ENCODE measurements around the gene RNASE1.
"Not testable (repeated sequence)": the region's sequence is repeated elsewhere in the genome, so short reads cannot be mapped to it uniquely, and the experiment has no call there.

The RNASE1 gene

DNA sequence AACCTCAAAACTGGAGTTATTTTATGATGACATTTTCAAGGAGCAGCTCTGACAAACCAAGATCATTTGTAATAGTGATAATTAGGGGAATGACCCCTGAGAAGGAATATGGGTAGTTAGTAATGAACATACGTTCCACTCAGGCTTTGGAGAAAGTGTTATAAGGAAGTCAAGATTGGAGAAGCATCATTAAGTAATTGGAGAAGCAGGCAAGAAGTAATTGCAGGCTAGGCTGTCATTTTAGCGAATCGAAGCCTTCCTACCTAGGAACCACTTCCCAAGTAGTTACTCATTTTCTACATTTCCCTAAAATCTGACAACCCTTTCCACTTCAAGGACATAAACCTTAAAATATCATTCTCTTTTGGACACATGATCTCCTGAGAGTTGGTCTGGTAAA is 33.2 kb downstream of the RNASE1 start:
- DNase-seq, result no peak

DNA sequence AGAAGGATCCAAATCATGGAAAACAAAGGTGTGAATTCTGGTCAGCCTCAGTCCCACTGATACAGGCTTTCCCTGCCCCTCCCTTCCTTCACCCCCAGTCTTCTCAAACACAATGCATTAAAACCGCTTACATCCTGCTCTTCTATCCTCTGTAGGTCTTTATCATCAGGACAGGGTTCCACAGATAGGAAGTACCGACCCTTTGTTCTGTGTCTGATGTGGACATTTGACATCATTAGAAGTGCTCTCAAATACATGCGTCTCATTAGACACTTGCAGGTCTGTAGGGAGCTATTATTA is 34.1 kb downstream of the RNASE1 start:
- no peak for DNase-seq

DNA sequence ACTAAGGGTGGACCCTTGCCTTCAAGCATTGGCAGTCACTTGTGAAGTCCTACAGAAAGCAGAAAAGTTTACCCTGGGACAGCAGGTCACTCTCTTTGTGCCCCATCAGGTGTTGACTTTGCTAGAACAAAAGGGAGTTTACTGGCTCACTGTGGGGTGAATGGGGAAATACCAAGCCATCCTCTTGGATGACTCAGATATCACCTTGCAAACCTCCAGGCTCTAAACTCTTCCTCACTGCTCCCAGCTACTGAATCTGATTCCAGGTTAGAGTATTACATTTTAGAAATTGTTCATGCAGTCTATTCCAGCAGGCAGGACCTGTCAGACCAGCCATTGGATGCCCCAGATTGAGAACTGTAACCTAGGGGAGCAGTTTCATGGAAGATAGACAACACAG is 41.7 kb downstream of the RNASE1 start:
- DNase-seq, result no peak

DNA sequence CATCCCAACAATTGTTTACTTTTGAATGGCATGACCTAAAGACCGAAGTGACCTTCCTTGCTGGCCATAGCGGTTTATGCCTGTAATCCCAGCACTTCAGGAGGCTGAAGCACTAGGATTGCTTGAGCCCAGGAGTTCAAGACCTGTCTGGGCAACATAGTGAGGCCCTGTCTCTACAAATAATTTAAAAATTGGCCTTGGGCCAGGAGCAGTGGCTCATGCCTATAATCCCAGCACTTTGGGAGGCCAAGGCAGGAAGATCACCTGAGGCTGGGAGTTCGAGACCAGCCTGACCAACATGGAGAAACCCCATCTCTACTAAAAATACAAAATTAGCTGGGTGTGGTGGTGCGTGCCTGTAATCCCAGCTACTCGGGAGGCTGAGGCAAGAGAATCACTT is 43.2 kb downstream of the RNASE1 start:
- not testable (repeated sequence) for DNase-seq

DNA sequence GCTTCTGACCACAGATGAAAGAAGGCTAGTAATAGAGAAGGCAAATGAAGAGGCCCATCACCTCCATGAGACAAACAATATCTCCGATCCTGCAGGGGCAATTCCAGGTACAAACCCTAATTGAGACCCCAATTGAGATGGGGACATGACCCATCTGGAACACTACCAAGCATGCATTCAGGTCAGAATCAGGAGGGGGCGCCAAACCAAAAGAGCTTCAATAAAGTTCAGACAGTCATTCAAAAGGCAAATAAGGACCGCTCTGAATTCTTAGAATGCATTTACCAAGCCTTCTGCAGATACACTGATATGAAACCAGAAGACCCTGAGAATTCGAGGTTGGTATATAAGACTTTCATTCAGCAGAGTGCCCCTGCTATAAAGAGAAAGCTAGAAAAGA is 44.7 kb downstream of the RNASE1 start:
- DNase-seq, result no peak

DNA sequence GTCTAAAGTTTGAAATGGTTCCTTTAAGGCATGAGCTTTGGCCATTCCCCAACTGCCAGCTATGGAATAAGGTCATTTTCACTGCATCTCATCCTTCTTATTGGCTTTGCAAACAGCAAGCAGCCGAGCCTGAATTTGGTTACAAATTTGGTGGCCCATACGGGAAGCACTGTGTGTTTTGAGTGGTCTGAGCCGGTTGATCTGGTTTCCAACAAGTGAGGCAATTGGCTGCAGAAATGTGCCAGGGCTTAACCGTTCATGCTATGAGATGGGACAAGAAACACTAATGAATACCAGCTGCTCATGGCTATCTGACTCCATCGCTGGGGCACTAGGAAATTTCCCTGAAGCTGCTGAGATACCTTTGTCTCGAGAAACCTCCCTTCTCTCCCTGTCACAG is 47.6 kb downstream of the RNASE1 start:
- DNase-seq, result no peak

DNA sequence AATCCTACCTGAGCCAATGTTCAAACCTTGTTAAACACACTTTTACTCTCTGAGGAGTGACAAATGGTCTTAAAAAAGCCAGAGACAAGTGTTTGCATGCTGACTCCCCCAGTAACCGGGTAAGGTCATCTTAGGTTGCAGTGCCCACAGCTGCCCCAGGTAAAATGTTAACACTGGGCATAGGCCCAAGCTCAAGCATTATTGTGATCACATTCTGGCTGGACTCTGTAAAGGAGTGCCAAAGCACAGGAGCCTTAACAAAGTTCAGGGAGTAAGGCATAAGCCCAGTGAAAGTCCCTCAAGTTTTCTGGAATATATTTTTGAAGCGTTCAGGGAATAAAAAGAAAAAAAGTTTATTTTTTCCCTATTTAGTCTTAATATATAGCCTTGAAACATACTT is 48.3 kb downstream of the RNASE1 start:
- no peak for DNase-seq

DNA sequence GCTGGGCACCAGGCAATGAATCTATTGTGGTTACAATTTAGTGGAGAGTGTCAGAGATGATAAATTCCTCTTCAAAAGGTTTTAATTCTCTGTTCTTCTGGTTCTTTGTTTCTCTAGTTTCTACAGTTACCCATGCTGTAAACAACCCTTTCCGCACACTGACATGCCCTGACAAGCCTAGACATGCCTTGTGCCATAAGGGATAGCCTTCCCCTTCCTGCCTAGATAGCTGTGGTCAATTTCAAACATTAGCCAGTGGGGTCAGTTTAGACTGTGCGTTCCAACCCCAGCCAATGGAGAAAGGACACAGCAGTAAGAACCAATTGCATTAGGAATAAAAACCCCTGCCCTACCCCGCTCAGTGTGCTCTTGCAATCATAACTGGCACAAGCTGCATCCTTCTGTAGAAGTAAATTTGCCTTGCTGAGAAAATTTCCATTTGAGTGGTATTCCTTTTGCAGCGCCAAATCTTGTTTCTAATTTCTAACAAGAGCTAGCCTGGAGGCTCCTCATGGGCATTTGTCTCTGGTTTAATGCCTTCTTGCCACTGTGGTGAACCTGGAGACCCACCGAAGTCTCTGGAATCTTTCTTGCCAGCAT is 50.6 kb downstream of the RNASE1 start:
- DNase-seq, result no peak
